GM21576 (cell line): ENCODE results near the gene COX6B2.

Experiments used
- ATAC-seq: cut with Tn5 transposase; IDR thresholded peaks from one replicate; pipeline ENCODE4 v1.9.1; 2021; ENCODE audit warnings: mild to moderate bottlenecking, moderate library complexity; ENCODE audit not compliant: unreplicated experiment

COX6B2 gene

DNA sequence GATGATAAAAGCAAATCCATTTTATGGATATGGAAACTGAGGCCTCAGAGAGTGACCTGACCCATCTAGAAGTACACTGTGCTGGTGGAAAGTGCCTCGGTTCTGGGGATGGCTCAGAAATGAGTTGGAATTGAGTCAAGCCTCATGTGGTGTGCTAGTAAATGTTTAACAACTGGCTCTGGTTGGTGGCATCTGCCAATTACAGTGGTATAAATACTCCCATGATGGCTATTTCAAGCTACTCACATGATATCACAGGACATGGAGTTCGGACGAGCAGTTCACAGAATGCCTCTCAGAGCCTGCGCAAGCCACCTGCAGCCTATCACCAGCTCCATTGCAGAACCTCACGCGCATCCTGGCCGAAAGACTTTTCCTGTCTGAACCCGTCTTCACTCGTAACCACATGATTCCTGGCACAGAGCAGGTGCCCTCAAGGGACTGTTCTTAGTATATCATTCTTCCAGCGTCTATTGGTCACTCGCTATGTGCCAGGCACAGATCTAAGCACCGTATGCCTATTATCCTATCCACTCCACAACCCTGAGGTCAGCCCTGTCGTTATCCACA, 38.5 kb downstream of the COX6B2 start:
- no peak for ATAC-seq

DNA sequence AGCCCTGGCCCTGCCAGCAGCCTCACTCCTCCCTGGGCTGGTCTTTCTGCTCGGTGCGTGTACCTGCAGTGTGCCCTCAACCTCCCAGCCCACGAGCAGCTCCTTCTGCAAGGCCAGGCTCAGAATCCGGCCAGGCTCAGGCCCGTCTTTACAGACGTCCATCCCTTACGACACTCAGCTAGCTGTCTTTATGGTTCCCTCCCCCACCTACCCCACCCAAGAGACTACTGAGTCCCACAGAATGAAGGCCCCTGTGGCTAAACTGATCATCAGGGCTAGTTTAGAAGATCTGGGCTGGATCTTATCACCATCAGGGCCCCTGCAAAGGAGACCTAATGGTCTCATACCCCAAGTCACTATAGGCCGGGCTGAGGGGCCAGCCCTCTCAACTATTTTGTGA, 40.1 kb downstream of the COX6B2 start:
- ATAC-seq = no peak

DNA sequence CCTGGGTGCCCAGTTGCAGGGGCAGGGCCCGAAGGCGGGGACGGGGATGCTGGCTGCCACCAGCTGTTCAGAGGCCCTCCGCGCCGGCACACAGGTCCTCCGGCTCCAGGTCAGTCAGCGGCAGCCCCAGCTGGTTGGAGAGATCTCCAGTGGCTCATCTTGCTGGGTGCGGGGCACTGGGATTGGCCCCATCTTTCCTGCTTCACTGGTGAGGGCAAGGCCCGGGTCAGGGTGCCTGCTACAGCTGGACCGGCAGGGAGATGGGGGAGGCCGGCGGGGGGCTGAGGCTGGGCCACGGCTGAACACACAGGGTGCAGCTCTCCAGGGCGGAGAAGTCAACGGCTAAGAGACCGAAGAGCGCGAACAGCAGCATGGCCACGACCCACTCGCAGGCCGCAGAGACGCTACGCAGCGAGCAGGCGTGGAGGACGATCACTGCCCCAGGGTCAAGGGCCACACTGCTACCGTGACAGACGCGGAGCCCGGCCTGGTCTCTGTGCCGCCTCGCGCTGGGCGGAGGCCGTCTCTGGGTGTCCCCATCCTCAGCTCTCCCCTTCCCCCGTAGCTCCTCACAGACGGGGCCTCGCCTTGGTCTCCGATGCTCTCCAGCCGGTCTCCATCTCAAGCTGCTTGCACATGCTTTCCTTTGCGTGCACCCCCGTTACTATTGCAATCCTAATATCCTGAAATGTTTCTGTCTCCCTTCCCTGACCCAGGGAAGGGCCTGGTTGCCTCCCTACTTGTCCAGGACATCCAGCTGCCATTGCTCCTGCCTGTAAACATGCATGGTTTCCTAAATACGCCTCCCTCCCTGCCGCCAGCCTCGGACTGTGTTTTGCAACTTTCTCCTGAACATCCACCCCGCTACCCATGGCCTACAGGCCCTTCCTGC, 41.7 kb downstream of the COX6B2 start:
- ATAC-seq = no peak

DNA sequence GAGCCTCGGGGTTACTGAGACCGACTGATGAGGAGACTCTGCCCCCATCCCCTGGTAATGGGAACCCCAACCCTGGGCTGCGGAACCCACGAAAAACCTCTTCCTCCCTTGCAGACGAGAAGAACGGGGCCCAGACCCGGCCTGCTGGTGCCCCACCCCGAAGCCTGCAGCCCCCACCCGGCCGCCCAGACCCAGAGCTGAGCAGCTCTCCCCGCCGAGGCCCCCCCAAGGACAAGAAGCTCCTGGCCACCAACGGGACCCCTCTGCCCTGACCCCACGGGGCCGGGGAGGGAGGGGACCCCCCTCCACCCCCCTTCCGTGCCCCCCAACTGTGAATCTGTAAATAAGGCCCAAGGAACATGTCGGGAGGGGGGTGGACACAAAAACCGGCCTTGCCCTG, 42.7 kb downstream of the COX6B2 start:
- ATAC-seq = no peak

DNA sequence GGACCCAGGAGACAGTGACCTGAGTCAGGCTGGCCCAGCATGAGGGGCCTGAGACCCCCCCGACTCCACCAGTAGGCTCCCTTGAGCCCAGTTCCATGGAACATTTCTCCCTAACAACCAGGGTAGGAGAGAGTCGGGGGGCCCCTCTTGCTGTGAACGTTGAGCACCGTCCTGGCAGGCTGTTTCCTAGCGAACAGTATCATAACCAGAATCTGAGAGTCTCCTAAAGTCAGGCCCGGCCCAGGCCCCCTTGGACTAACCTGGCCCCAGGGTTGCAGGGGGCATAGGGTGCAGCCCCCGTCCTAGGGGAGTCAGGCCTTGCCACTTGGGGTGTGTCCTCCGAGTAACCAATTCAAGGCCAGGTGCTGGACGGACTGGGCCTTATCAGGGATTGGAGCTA, 43.1 kb downstream of the COX6B2 start:
- no peak for ATAC-seq

DNA sequence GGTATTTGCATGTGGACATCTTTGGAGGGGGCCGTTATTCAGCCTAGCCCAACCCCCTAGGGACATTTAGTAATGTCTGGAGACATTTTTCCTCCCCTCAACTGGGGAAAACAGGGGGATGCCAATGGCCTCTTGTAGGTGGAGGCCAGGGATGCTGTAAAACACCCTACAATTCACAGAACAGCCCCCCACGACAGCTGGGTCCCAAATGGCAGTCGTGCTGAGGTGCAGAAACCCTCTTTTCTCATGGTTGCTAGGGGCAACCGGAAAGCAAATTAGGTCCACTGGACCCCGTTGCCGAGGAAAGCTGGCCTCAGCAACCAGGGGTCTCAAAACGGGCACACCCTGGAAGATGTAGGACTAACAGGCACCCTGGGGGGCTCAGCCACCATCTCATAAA, 44.0 kb downstream of the COX6B2 start:
- ATAC-seq = no peak

DNA sequence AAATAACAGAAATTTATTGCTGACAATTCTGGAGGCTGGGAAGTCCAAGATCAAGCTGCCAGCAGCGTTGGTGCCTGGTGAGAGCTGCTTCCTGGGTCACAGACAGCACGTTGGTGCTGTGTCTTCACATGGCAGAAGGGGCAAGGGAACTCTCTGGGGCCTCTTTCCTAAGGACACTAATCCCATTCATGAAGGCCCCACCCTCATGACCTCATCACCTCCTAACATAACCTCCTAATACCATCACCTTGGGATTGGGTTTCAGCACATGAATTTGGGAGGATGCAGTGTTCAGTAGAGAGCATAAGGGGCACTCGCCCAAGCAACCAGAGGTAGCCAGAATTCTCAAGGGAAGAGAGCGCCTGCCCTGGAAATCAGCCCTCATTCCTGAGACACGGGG, 45.1 kb downstream of the COX6B2 start:
- ATAC-seq = no peak

DNA sequence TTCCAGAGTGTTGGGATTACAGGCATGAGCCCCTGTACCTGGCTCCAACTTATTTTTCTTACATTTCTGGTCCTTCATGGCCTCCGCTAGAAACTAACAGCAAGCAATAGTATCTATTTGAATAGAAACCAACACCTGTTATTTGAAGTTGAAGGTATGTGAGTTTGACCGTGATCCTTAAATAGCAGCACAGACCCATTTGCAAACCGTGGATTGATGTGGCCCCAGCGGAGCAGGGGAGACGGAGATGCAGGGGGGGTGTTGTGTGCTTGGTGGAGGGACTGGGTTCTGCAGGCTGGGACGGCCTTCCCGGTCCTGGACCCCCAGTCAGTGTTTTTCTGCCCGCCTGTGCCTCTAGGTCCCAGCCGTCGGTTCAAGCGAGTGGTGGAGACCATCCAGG, 46.2 kb downstream of the COX6B2 start:
- ATAC-seq = no peak

DNA sequence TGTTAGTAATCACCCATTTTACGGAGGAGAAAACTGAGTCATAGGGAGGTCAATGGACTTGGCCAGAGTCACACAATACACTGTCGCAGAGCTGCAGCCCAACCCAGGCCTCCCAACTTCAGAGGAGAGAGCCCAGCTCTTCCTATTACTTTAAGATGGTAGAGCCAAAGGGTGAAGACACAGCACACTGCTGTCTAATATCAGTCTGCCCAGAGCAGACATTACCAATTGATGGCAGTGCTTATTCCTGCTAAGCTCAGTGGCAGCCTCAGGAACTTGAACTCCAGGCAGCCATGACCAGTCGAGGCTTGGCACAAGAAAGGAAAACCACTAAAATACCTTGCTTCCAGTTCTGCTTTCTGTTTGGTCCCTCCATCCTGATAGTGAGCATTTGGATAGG, 47.8 kb downstream of the COX6B2 start:
- no peak for ATAC-seq

DNA sequence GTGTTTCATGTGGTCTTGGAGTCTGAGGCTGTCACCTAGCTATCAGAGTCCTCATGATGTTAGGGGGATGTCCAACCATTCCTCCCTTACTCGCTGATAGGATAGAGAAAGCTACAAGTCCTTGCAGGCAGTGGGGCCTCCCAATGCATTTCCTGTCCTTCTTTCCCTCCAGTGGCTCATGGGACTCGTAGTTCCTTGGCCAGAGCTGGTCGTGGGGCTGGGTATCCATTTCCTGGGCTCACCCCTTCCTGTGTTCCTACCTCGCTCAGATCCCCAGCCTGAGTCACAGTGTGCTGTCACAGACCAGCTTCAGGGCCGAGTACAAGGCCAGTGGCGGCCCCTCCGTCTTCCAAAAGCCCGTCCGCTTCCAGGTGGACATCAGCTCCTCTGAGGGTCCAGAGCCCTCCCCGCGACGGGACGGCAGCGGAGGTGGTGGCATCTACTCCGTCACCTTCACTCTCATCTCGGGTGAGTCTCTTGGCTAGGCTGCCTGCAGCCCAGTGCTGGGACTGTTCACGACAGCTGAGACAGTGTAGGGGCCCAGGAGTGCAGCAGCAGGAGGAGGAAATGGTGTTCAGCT, 48.4 kb downstream of the COX6B2 start:
- no peak for ATAC-seq

DNA sequence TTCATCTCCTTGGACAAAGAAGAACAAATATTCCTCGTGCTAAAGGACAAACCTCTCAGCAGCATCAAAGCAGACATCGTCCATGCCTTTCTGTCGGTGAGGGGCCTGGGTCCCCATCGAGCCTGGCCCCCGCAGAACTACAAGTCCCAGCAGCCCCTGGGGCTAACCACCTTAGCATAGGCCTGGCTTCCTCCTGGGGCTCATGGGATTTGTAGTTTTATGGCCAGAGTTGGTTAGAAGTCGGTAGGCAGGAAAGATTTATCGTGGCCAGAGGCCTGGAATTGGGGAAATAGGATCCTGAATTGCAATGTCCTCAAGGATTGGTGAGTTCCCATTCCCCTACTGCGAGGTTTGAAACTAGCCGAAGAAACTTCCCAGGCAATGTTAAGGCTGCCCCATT, 49.0 kb downstream of the COX6B2 start:
- no peak for ATAC-seq

DNA sequence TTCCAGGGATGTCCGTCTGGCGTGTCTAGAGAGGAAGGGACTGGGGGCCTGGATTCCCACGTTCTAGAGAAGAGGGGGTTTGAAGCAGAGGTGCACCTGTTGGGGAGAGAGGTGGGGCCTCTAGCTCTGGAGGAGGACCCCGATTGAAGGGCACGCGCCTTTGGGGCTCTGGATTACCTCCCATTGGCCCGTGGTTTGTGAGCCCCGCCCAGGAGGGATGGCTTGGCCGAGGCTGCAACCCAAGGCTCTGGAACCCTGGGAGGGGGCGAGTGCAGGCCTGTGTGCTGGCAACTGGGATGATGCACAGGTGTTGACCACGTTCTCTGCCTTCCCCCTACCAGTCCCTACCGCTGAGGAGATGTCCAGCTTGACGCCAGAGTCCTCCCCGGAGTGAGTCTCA, 49.5 kb downstream of the COX6B2 start:
- ATAC-seq = no peak

DNA sequence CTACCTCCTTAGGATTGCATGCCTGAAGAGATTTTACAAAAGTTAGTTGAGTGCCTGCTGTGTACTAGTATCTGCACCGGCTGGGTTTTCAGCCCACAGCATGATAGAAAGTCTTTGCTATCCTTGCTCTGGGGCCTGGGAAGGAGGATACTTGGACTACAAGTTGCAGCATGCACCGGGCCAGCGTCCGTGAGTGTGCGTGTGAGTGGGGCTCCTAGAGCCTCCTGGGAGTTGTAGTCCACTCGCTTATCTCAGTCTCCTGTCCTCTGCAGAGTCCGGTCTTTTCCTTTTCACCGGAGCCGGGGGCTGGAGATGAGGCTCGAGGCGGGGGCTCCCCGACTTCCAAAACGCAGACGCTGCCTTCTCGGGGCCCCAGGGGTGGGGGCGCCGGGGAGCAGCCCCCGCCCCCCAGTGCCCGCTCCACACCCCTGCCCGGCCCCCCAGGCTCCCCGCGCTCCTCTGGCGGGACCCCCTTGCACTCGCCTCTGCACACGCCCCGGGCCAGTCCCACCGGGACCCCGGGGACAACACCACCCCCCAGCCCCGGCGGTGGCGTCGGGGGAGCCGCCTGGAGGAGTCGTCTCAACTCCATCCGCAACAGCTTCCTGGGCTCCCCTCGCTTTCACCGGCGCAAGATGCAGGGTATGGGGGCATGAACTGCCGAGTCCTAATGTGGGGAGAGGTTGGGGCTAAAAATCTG, 50.1 kb downstream of the COX6B2 start:
- ATAC-seq = no peak

DNA sequence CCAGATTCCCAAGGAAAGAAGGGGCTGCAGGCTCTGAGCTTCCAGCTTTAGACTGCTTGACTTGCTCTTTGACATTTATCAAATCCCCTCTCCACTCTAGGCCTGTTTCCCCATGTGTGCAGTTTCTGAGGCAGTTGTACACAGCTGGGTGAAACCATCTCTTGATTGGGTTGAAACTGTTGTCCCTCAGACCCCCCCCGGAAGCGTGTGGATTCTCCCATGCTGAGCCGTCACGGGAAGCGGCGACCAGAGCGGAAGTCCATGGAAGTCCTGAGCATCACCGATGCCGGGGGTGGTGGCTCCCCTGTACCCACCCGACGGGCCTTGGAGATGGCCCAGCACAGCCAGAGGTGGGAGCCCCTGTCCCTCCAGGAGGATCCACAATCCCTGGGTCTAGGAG, 51.0 kb downstream of the COX6B2 start:
- no peak for ATAC-seq

DNA sequence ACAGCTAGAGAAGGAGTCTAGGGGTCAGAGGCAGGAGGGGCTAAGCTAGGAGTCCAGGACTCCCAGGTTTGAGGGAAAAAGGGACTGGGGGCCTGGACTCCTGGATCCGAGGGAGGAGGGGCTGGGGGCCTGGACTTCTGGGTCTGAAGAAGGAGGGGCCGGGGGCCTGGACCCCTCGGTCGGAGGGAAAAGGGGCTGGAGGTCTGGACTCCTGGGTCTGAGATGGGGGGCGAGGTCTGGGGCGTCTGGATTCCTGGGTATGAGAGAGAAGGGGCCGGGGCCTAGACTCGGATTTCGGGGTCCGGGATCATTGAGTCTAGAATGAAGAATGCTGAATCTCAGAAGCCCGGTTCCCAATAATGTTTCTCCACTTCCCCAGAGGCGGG, 52.2 kb downstream of the COX6B2 start:
- ATAC-seq = no peak

DNA sequence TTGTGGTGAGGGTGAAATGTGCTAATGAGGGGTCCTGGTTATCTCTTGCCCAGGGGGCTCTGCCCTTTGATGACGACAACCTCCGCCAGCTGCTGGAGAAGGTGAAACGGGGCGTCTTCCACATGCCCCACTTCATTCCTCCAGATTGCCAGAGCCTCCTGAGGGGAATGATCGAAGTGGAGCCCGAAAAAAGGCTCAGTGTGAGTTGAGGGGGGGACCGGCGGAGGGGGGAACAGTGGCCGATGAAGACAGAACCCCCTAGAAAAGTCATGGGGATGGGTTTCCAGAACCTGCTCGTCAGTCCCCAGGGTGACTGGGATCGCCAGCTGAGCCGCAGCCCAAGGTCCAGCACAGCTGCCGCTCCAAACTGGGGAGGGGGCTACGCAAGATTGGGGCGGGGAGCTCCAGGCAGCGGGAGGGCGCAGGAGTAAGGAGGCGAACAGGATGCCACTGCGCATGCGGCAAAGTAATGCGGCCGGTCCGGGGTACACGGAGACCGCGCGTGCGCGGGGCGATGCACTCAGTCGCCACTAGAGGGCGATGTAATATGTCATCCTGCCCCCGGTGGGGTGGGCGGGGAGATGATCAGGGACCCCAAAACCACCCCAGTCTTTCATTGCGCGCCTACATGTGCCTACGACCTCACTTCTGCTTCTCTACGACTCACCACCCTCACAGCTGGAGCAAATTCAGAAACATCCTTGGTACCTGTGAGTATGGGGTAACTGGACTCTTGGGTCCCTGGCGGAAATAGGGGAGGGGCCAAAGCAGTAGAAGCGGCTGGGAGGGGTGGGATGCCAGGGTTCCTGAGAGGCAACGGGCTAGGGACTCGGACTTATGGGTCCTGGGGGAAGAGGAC, 52.8 kb downstream of the COX6B2 start:
- peak; percentile 73 for ATAC-seq

DNA sequence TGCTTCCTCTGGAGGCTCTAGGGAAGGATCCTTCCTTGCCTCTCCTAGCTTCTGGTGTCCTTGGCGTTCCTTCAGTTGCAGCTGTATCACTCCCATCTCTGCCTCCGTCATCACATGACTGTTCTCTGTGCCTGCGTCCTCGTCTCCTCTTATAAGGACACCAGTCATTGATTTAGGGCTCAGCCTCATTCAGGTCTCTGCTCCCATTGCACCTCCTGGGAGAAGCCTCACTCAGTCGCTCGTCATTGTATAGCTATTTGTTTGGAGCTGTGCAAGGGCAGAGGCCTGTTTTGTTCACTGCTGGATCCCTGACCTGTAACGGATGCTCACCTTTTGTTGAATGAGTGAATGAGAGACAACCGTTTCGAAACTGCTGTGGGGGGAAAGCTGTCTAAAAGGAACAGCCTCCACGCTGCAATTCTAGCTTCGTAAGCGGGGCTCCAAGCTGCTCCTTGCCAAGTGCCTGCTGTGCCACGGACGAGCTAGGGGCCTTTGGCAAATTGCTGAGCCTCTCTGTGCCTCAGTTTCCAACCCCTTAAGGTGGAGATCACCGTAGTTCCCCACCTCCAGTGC, 53.5 kb downstream of the COX6B2 start:
- no peak for ATAC-seq

DNA sequence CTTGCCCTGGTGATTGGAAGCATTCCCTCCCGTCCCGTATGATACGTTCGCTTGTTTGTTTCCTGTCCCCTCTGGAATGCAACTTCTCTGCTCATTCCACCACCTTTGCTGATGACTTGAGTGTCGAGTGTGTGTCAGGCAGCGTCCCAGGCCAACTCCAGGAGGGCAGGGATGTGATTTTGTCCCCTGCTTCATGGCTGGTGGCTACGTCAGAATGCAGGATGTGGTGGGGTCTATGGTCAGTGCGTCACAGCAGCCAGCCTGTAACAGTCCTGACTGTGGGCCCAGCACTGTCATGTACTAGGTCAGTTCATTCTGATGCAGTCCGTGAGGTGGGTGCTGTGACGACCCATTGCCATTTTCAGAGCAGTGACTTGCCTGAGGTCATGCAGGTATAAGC, 54.5 kb downstream of the COX6B2 start:
- ATAC-seq = no peak
